Pancreas (tissue), 10 donors: ENCODE data around the gene MYZAP. TPM values are rescaled to one million over a fixed set of nuclear protein-coding genes. Genes with fewer than 3 reads are reported as not detected.

Experiments used
- ATAC-seq, 4 donors: fragments of 200-7000 bp; cut with Tn5 transposase; one replicate each; pipeline versions ENCODE4 v1.8.0 to v1.9.1; 2020; ENCODE audit warnings: mild to moderate bottlenecking in 4 of 4, moderate library complexity in 4 of 4
- DNase-seq, 6 donors: peaks; one replicate each; pipeline ENCODE4 v3.0.0-alpha.2; 2020
- FAIRE-seq: peaks from 2 replicates; lab custom pipeline; 2012; peaks lifted over from hg19 to GRCh38; lab: Jason Lieb, UNC
- H3K27ac ChIP-seq, 4 donors: fragments of 200-600 bp; sonication (generic); 1 replicate in 3 of 4; 2 replicates in 1 of 4; pipeline versions ENCODE4 v1.5.0 to v1.8.0; 2020
- H3K27me3 ChIP-seq, 4 donors: fragments of 200-600 bp; one replicate each; pipeline ENCODE4 v1.8.0; 2021
- H3K36me3 ChIP-seq, 3 donors: fragments of 200-600 bp; sonication (generic) in 1 of 3; one replicate each; pipeline versions ENCODE4 v1.5.0 to v1.8.0; 2020 to 2021
- H3K4me1 ChIP-seq, 3 donors: fragments of 200-600 bp; one replicate each; pipeline ENCODE4 v1.8.0; 2021
- H3K4me3 ChIP-seq, 4 donors: fragments of 200-600 bp; sonication (generic) in 2 of 4; one replicate each; pipeline versions ENCODE4 v1.5.0 to v1.8.0; 2020 to 2021
- H3K9me3 ChIP-seq, 4 donors: fragments of 200-600 bp; one replicate each; pipeline ENCODE4 v1.8.0; 2021
- CTCF ChIP-seq, 4 donors: fragments of 200-600 bp; sonication (generic) in 3 of 4; IDR thresholded peaks; one replicate each; pipeline versions ENCODE4 v1.5.0 to v1.8.0; 2021; ENCODE audit warnings: antibody characterized with exemption in 4 of 4
- WGBS, 2 donors: extraction: QIAGEN DNeasy Blood & Tissue Kit; methylation state at CpG; one replicate each; pipeline ENCODE4 v1.1.7; 2013; 5-methylcytosine and 5-hydroxymethylcytosine counted together
- intact Hi-C, 3 donors: fragments of 100-400 bp; cut with DNase I; formaldehyde crosslinking; loops; one replicate each; pipeline versions ENCODE4 v1.11.1 to v1.14.2; 2022
- polyA plus RNA-seq, 2 donors: library from polyadenylated mRNA; stranded (reverse); fragments of 200-250 nt; gene quantifications; one replicate each; pipeline ENCODE4 v1.2.3, GENCODE V29; 2013
- total RNA-seq, 6 donors: library from RNA; stranded (reverse); fragmentation: NEBNext Ultra II Directional in 4 of 6; extraction: Animal tissue kit (Norgen Biotek cat#: 25700) in 4 of 6; gene quantifications; one replicate each; pipeline versions ENCODE4 v1.2.1 to v1.2.4, GENCODE V29; 2021 to 2023
- donor health status: healthy with polysubstance abuse.
- donor health status: DM: no; HTN: no; CAD: no; lungs with moderate emphysema.
- donor health status: DM: no; HTN: no; CAD: no.
- donor health status: control.
- donor health status: control.
- donor health status: Bipolar disorder and iron deficiency.
- donor health status: DM: yes; HTN: yes; CAD: no.
- donor health status: DM: no; HTN: no; CAD: no.
- donor health status: DM: no; HTN: no; CAD: no.
- donor health status: DM: yes; HTN: yes; CAD: no.

Gene MYZAP
- total and polyA plus RNA-seq, 8 donors: 5.4 to 13.4 (median 9.4) TPM

GRCh38 chr15:57692709-57693108 lies 101.0 kb downstream of the MYZAP start:
- Histone ChIP-seq H3K36me3 (no peaks in the 10 kb centered on the region), H3K4me1 (peaks cover 10 to 30% (median 15%) of the 10 kb centered on the region in 3 donors), H3K9me3 (no peaks in the 10 kb centered on the region), H3K4me3 (no peak overlapping the region), H3K27me3 (no peaks in the 10 kb centered on the region), H3K27ac (no peak overlapping the region)
- 69 to 76% methylated on average over 1 of the region's 1 CpG for WGBS, 2 donors
- DNase-seq: no peak
- TF ChIP-seq CTCF (IDR thresholded peaks at IDR 0.05): no peak
- FAIRE-seq: no peak
- ATAC-seq: peak in 3 of 4 donors; percentile 17 to 31 (median 21)
- intact Hi-C loops: no loop called here

GRCh38 chr15:57694279-57694678 lies 102.6 kb downstream of the MYZAP start:
- H3K27ac ChIP-seq: no peak overlapping the region
- no peak overlapping the region for H3K4me3 ChIP-seq
- 91 to 97% methylated on average over 1 of the region's 1 CpG for WGBS, 2 donors
- H3K9me3 ChIP-seq: no peaks in the 10 kb centered on the region
- DNase-seq: no peak
- intact Hi-C loops: no loop called here
- H3K4me1 ChIP-seq: peaks cover 10 to 30% (median 15%) of the 10 kb centered on the region in 3 donors
- H3K36me3 ChIP-seq: no peaks in the 10 kb centered on the region
- H3K27me3 ChIP-seq: no peaks in the 10 kb centered on the region
- no peak for TF ChIP-seq CTCF (IDR thresholded peaks at IDR 0.05)
- no peak for ATAC-seq
- FAIRE-seq: no peak

- Histone ChIP-seq H3K27ac (no peak overlapping the region), H3K9me3 (no peaks in the 10 kb centered on the region), H3K4me1 (peaks cover 10 to 24% (median 14%) of the 10 kb centered on the region in 3 donors), H3K4me3 (no peak overlapping the region), H3K27me3 (no peaks in the 10 kb centered on the region), H3K36me3 (no peaks in the 10 kb centered on the region)
- DNase-seq (no peak), FAIRE-seq (no peak), ATAC-seq (no peak)
- intact Hi-C loops: no loop called here
- 70 to 72% methylated on average over 5 of the region's 5 CpGs for WGBS, 2 donors
- no peak for TF ChIP-seq CTCF (IDR thresholded peaks at IDR 0.05)
Observed at GRCh38 chr15:57696146-57696545, 104.4 kb downstream of the MYZAP start.

GRCh38 chr15:57697588-57697987 lies 105.9 kb downstream of the MYZAP start:
- no peak overlapping the region for H3K4me3 ChIP-seq
- no peaks in the 10 kb centered on the region for H3K27me3 ChIP-seq
- intact Hi-C loops: no loop called here
- H3K36me3 ChIP-seq: no peaks in the 10 kb centered on the region
- no peaks in the 10 kb centered on the region for H3K9me3 ChIP-seq
- no peak for TF ChIP-seq CTCF (IDR thresholded peaks at IDR 0.05)
- H3K4me1 ChIP-seq: peaks cover 0 to 9% (median under 1%) of the 10 kb centered on the region in 3 donors
- 96 to 98% methylated on average over 4 of the region's 4 CpGs for WGBS, 2 donors
- no peak for ATAC-seq
- no peak overlapping the region for H3K27ac ChIP-seq
- DNase-seq: no peak
- FAIRE-seq: no peak

GRCh38 chr15:57698243-57698642 lies 106.5 kb downstream of the MYZAP start:
- DNase-seq (no peak), ATAC-seq (no peak), FAIRE-seq (no peak)
- Histone ChIP-seq H3K27me3 (no peaks in the 10 kb centered on the region), H3K27ac (no peak overlapping the region), H3K36me3 (no peaks in the 10 kb centered on the region), H3K9me3 (no peaks in the 10 kb centered on the region), H3K4me3 (no peak overlapping the region), H3K4me1 (peaks cover 0 to 3% (median 0%) of the 10 kb centered on the region in 3 donors)
- intact Hi-C loops: no loop called here
- TF ChIP-seq CTCF (IDR thresholded peaks at IDR 0.05): no peak
